IPS DF 6.9 (cell line): ENCODE results near the gene SLC7A10.

Experiments
- DNase-seq: peaks from one replicate; pipeline ENCODE4 v3.0.0-alpha.2; 2013; ENCODE audit warnings: low read depth, low spot score
- H3K27ac ChIP-seq: one replicate; pipeline ENCODE4 v1.5.1; 2013; ENCODE audit warnings: low read length, control low read depth
- H3K27me3 ChIP-seq: 2 replicates; pipeline ENCODE4 v1.6.1; 2013; ENCODE audit warnings: mild to moderate bottlenecking, low read length; ENCODE audit not compliant: control insufficient read depth, insufficient read depth
- H3K36me3 ChIP-seq: 2 replicates; pipeline ENCODE4 v1.6.1; 2013; ENCODE audit warnings: low read length; ENCODE audit not compliant: control insufficient read depth, insufficient read depth
- H3K4me1 ChIP-seq: 2 replicates; pipeline ENCODE4 v1.6.1; 2013; ENCODE audit warnings: low read length; ENCODE audit not compliant: control insufficient read depth, insufficient read depth
- H3K4me3 ChIP-seq: 2 replicates; pipeline ENCODE4 v1.5.1; 2013; ENCODE audit warnings: mild to moderate bottlenecking, low read length
- H3K9me3 ChIP-seq: 2 replicates; pipeline ENCODE4 v1.6.1; 2013; ENCODE audit warnings: low read length, inconsistent platforms; ENCODE audit not compliant: control insufficient read depth, insufficient read depth
- WGBS: extraction: QIAGEN DNeasy Blood & Tissue Kit; methylation state at CpG from one replicate; pipeline ENCODE4 v1.1.7; 2013; ENCODE audit warnings: mixed read lengths, missing lambda C conversion rate; ENCODE audit not compliant: insufficient read length, insufficient coverage; 5-methylcytosine and 5-hydroxymethylcytosine counted together

Gene SLC7A10

GRCh38 chr19:33266974-33267484 lies 41.4 kb upstream of the SLC7A10 start:
- no peaks in the 10 kb centered on the region for H3K36me3 ChIP-seq
- no CpG with 5 or more reads among the region's 20 CpGs for WGBS
- no peak for DNase-seq
- no peak overlapping the region for H3K4me3 ChIP-seq
- no peak overlapping the region for H3K27ac ChIP-seq
- H3K9me3 ChIP-seq = no peaks in the 10 kb centered on the region
- H3K27me3 ChIP-seq = no peaks in the 10 kb centered on the region
- H3K4me1 ChIP-seq = no peaks in the 10 kb centered on the region

GRCh38 chr19:33264881-33265445 lies 39.3 kb upstream of the SLC7A10 start:
- no peak overlapping the region for H3K4me3 ChIP-seq
- no peak overlapping the region for H3K27ac ChIP-seq
- no peaks in the 10 kb centered on the region for H3K36me3 ChIP-seq
- DNase-seq = no peak
- no peaks in the 10 kb centered on the region for H3K9me3 ChIP-seq
- no peaks in the 10 kb centered on the region for H3K4me1 ChIP-seq
- no peaks in the 10 kb centered on the region for H3K27me3 ChIP-seq
- WGBS = no CpG with 5 or more reads among the region's 14 CpGs

GRCh38 chr19:33263325-33264023 lies 37.8 kb upstream of the SLC7A10 start:
- no peaks in the 10 kb centered on the region for H3K9me3 ChIP-seq
- no peak overlapping the region for H3K27ac ChIP-seq
- DNase-seq = no peak
- no peaks in the 10 kb centered on the region for H3K27me3 ChIP-seq
- no CpG with 5 or more reads among the region's 25 CpGs for WGBS
- no peaks in the 10 kb centered on the region for H3K36me3 ChIP-seq
- no peak overlapping the region for H3K4me3 ChIP-seq
- no peaks in the 10 kb centered on the region for H3K4me1 ChIP-seq

- Histone ChIP-seq H3K27me3 (no peaks in the 10 kb centered on the region), H3K9me3 (no peaks in the 10 kb centered on the region), H3K4me1 (no peaks in the 10 kb centered on the region), H3K27ac (no peak overlapping the region), H3K36me3 (no peaks in the 10 kb centered on the region), H3K4me3 (no peak overlapping the region)
- DNase-seq = no peak
- no CpG with 5 or more reads among the region's 14 CpGs for WGBS
These were observed 36.0 kb upstream of the SLC7A10 start for GRCh38 chr19:33261511-33262189.

- Histone ChIP-seq H3K9me3 (no peaks in the 10 kb centered on the region), H3K4me1 (no peaks in the 10 kb centered on the region)
These were observed 35.2 kb upstream of the SLC7A10 start for GRCh38 chr19:33260628-33261418.

GRCh38 chr19:33259539-33259938 lies 33.9 kb upstream of the SLC7A10 start:
- Histone ChIP-seq H3K27ac (no peak overlapping the region), H3K27me3 (no peaks in the 10 kb centered on the region), H3K9me3 (no peaks in the 10 kb centered on the region), H3K4me1 (no peaks in the 10 kb centered on the region), H3K4me3 (no peak overlapping the region), H3K36me3 (no peaks in the 10 kb centered on the region)
- DNase-seq = no peak
- WGBS = no CpG with 5 or more reads among the region's 6 CpGs

More at GRCh38 chr19:33260628-33261418, 35.2 kb upstream of the SLC7A10 start:
- Histone ChIP-seq H3K36me3 (no peaks in the 10 kb centered on the region), H3K27me3 (no peaks in the 10 kb centered on the region), H3K4me3 (no peak overlapping the region), H3K27ac (no peak overlapping the region)
- no peak for DNase-seq
- WGBS = no CpG with 5 or more reads among the region's 24 CpGs

- H3K27ac ChIP-seq = no peak overlapping the region
- H3K36me3 ChIP-seq = no peaks in the 10 kb centered on the region
- no peak overlapping the region for H3K4me3 ChIP-seq
- WGBS = no CpG with 5 or more reads among the region's 2 CpGs
- DNase-seq = no peak
- H3K27me3 ChIP-seq = no peaks in the 10 kb centered on the region
- H3K9me3 ChIP-seq = no peaks in the 10 kb centered on the region
- H3K4me1 ChIP-seq = no peaks in the 10 kb centered on the region
These were observed 32.2 kb upstream of the SLC7A10 start for GRCh38 chr19:33257828-33258227.

GRCh38 chr19:33256261-33256660 lies 30.6 kb upstream of the SLC7A10 start:
- Histone ChIP-seq H3K4me3 (no peak overlapping the region), H3K9me3 (no peaks in the 10 kb centered on the region), H3K27ac (no peak overlapping the region), H3K36me3 (no peaks in the 10 kb centered on the region), H3K4me1 (no peaks in the 10 kb centered on the region), H3K27me3 (no peaks in the 10 kb centered on the region)
- DNase-seq = no peak
- no CpG with 5 or more reads among the region's 7 CpGs for WGBS

- no peak overlapping the region for H3K4me3 ChIP-seq
- H3K9me3 ChIP-seq = no peaks in the 10 kb centered on the region
- H3K27ac ChIP-seq = no peak overlapping the region
- H3K4me1 ChIP-seq = peaks cover under 1% of the 10 kb centered on the region; the same call in 1 of the 2 replicates
- H3K36me3 ChIP-seq = no peaks in the 10 kb centered on the region
- no peak for DNase-seq
- no CpG with 5 or more reads among the region's 7 CpGs for WGBS
- no peaks in the 10 kb centered on the region for H3K27me3 ChIP-seq
These were observed 30.1 kb upstream of the SLC7A10 start for GRCh38 chr19:33255781-33256180.

GRCh38 chr19:33254245-33254824 lies 28.7 kb upstream of the SLC7A10 start:
- Histone ChIP-seq H3K4me3 (no peak overlapping the region), H3K4me1 (peaks cover 3% of the 10 kb centered on the region; the same call in 1 of the 2 replicates), H3K27me3 (no peaks in the 10 kb centered on the region), H3K36me3 (no peaks in the 10 kb centered on the region), H3K27ac (no peak overlapping the region), H3K9me3 (no peaks in the 10 kb centered on the region)
- WGBS = no CpG with 5 or more reads among the region's 13 CpGs
- no peak for DNase-seq
